ENCODE results near the gene ARL6IP5.

DNA sequence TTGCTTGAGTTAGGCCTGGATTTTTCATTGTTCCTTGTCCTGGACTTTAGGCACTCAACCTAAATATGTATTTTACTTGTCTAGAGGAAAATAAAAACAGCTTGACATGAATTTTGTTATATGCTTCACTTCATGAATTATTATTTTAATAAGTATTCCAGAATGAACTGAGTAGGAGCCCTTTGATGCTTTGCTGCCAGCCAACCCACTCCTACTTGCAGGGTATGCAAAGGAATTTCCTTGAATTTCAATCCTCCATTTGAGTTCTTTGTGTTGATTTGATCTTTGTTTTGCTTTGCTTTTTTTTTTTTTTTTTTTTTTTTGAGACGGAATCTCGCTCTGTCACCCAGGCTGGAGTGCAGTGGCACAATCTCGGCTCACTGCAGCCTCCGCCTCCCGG is 11.6 kb downstream of the ARL6IP5 start:
- TF ChIP-seq POLR2A (IDR thresholded peaks at IDR 0.05) = no peak
- TF ChIP-seq, protein P1, sequence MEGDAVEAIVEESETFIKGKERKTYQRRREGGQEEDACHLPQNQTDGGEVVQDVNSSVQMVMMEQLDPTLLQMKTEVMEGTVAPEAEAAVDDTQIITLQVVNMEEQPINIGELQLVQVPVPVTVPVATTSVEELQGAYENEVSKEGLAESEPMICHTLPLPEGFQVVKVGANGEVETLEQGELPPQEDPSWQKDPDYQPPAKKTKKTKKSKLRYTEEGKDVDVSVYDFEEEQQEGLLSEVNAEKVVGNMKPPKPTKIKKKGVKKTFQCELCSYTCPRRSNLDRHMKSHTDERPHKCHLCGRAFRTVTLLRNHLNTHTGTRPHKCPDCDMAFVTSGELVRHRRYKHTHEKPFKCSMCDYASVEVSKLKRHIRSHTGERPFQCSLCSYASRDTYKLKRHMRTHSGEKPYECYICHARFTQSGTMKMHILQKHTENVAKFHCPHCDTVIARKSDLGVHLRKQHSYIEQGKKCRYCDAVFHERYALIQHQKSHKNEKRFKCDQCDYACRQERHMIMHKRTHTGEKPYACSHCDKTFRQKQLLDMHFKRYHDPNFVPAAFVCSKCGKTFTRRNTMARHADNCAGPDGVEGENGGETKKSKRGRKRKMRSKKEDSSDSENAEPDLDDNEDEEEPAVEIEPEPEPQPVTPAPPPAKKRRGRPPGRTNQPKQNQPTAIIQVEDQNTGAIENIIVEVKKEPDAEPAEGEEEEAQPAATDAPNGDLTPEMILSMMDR (IDR thresholded peaks at IDR 0.05) = no peak

Data from adrenal gland (tissue), 5 donors.